Mononuclear cell (primary cell): ENCODE data around the gene ACY1. TPM values are rescaled to one million over a fixed set of nuclear protein-coding genes. Genes with fewer than 3 reads are reported as not detected.

Source experiments
- H3K27me3 ChIP-seq: 2 replicates; pipeline ENCODE4 v1.6.0; 2011; ENCODE audit warnings: low read length, control low read depth; ENCODE audit not compliant: insufficient read depth
- H3K4me1 ChIP-seq: 2 replicates; pipeline ENCODE4 v1.5.1; 2011; ENCODE audit warnings: mild to moderate bottlenecking, low read length, control low read depth; ENCODE audit not compliant: insufficient read depth
- H3K4me3 ChIP-seq: 2 replicates; pipeline ENCODE4 v1.5.1; 2011; ENCODE audit warnings: mild to moderate bottlenecking, low read length, moderate library complexity
- H3K9me3 ChIP-seq: 2 replicates; pipeline ENCODE4 v1.5.1; 2011; ENCODE audit warnings: low read depth, mild to moderate bottlenecking, control low read depth, low read length
- total RNA-seq: library from RNA; depleted of rRNA; stranded (reverse); fragments of >200 nt; gene quantifications from one replicate; pipeline ENCODE4 v1.2.3, GENCODE V29; 2012

The ACY1 gene
- 3.3 TPM for total RNA-seq

GRCh38 chr3:51982838-51983577, at the start of gene ACY1:
TSS of gene ACY1 (plus strand) at chr3:51983535. CDS start at chr3:51984065, 530 bp downstream.
- Histone ChIP-seq H3K4me3 (peak within 1 kb of the TSS; percentile 54), H3K9me3 (no peaks in the 10 kb centered on the region), H3K4me1 (peaks cover 26% of the 10 kb centered on the region), H3K27me3 (no peaks in the 10 kb centered on the region)

GRCh38 chr3:51934139-51934850, 49.0 kb upstream of the ACY1 start:
- Histone ChIP-seq H3K4me1 (no peaks in the 10 kb centered on the region), H3K4me3 (no peak overlapping the region)

GRCh38 chr3:51934991-51935885, 48.1 kb upstream of the ACY1 start:
- H3K4me3 ChIP-seq: no peak overlapping the region
- H3K4me1 ChIP-seq: peaks cover under 1% of the 10 kb centered on the region
- no peaks in the 10 kb centered on the region for H3K27me3 ChIP-seq
- no peaks in the 10 kb centered on the region for H3K9me3 ChIP-seq

More at GRCh38 chr3:51934139-51934850, 49.0 kb upstream of the ACY1 start:
- no peaks in the 10 kb centered on the region for H3K9me3 ChIP-seq
- no peaks in the 10 kb centered on the region for H3K27me3 ChIP-seq

GRCh38 chr3:51935886-51936755, 47.2 kb upstream of the ACY1 start:
- H3K4me1 ChIP-seq: peaks cover 9% of the 10 kb centered on the region
- H3K27me3 ChIP-seq: no peaks in the 10 kb centered on the region
- no peak overlapping the region for H3K4me3 ChIP-seq
- no peaks in the 10 kb centered on the region for H3K9me3 ChIP-seq

GRCh38 chr3:51937014-51937413, 46.3 kb upstream of the ACY1 start:
- Histone ChIP-seq H3K4me1 (peaks cover 15% of the 10 kb centered on the region), H3K27me3 (no peaks in the 10 kb centered on the region), H3K9me3 (no peaks in the 10 kb centered on the region), H3K4me3 (no peak overlapping the region)

- Histone ChIP-seq H3K27me3 (no peaks in the 10 kb centered on the region), H3K4me3 (no peak overlapping the region), H3K9me3 (no peaks in the 10 kb centered on the region), H3K4me1 (peaks cover 22% of the 10 kb centered on the region)
Measured at GRCh38 chr3:51937611-51938450, 45.5 kb upstream of the ACY1 start.

- no peaks in the 10 kb centered on the region for H3K9me3 ChIP-seq
- peaks cover 27% of the 10 kb centered on the region for H3K4me1 ChIP-seq
- H3K4me3 ChIP-seq: no peak overlapping the region
- no peaks in the 10 kb centered on the region for H3K27me3 ChIP-seq
Measured at GRCh38 chr3:51938780-51939425, 44.4 kb upstream of the ACY1 start.

- Histone ChIP-seq H3K4me3 (peak overlapping the region; percentile 73), H3K9me3 (no peaks in the 10 kb centered on the region), H3K4me1 (peaks cover 27% of the 10 kb centered on the region), H3K27me3 (no peaks in the 10 kb centered on the region)
Measured at GRCh38 chr3:51940648-51941462, 42.5 kb upstream of the ACY1 start.

GRCh38 chr3:51941463-51941797, 41.9 kb upstream of the ACY1 start:
- Histone ChIP-seq H3K4me3 (peak overlapping the region; percentile 73), H3K4me1 (peaks cover 27% of the 10 kb centered on the region)

GRCh38 chr3:51941798-51942602, 41.3 kb upstream of the ACY1 start, which contains the start of the genes PARP3 and RRP9:
TSS of gene PARP3 (plus strand) at chr3:51942363. CDS start at chr3:51943356, 993 bp downstream.
TSS of gene RRP9 (minus strand) at chr3:51941904. CDS start at chr3:51941867, 37 bp downstream.
- Histone ChIP-seq H3K27me3 (no peaks in the 10 kb centered on the region), H3K4me3 (peak within 1 kb of the TSS; percentile 73), H3K4me1 (peaks cover 27% of the 10 kb centered on the region), H3K9me3 (no peaks in the 10 kb centered on the region)

More at GRCh38 chr3:51941463-51941797, 41.9 kb upstream of the ACY1 start:
- Histone ChIP-seq H3K27me3 (no peaks in the 10 kb centered on the region), H3K9me3 (no peaks in the 10 kb centered on the region)

GRCh38 chr3:51942603-51943450, 40.5 kb upstream of the ACY1 start:
- Histone ChIP-seq H3K27me3 (no peaks in the 10 kb centered on the region), H3K9me3 (no peaks in the 10 kb centered on the region), H3K4me3 (peak overlapping the region; percentile 52), H3K4me1 (peaks cover 27% of the 10 kb centered on the region)
